RPMI7951 (cell line): Measurements from ENCODE around the gene SYT1. TPM values are rescaled to one million over a fixed set of nuclear protein-coding genes. Genes with fewer than 3 reads are reported as not detected.
A peak's percentile ranks its signal among the peaks of the same experiment; 100 is the strongest.
"Not testable (repeated sequence)": the region's sequence is repeated elsewhere in the genome, so short reads cannot be mapped to it uniquely, and the experiment has no call there.

ENCODE experiments used
- DNase-seq: peaks from one replicate; pipeline ENCODE4 v3.0.0-alpha.2; 2012; ENCODE audit warnings: low read depth
- total RNA-seq: library from RNA; depleted of rRNA; stranded (reverse); fragments of >200 nt; shearing (Covaris generic); gene quantifications from 2 replicates; pipeline ENCODE4 v1.2.3, GENCODE V29; 2014

SYT1 gene
- total RNA-seq, 1 experiment from 2014 or later: 5.9 TPM

GRCh38 chr12:79393842-79394241 is 529.3 kb downstream of the SYT1 start:
- DNase-seq: no peak

- no peak for DNase-seq
These were observed 533.0 kb downstream of the SYT1 start for GRCh38 chr12:79397609-79398008.

- no peak for DNase-seq
These were observed 535.9 kb downstream of the SYT1 start for GRCh38 chr12:79400481-79400880.

- DNase-seq: peak; percentile 26
These were observed 538.0 kb downstream of the SYT1 start for GRCh38 chr12:79402606-79403005.

- no peak for DNase-seq
These were observed 542.4 kb downstream of the SYT1 start for GRCh38 chr12:79406993-79407392.

- peak; percentile 83 for DNase-seq
These were observed 543.4 kb downstream of the SYT1 start for GRCh38 chr12:79407671-79408622.

GRCh38 chr12:79408689-79409088 is 544.1 kb downstream of the SYT1 start:
- DNase-seq: no peak

- peak; percentile 87 for DNase-seq
These were observed 545.0 kb downstream of the SYT1 start for GRCh38 chr12:79409562-79409961.

- DNase-seq: no peak
These were observed 547.2 kb downstream of the SYT1 start for GRCh38 chr12:79411791-79412190.

GRCh38 chr12:79413796-79414195 is 549.2 kb downstream of the SYT1 start:
- no peak for DNase-seq

- DNase-seq: no peak
These were observed 549.7 kb downstream of the SYT1 start for GRCh38 chr12:79414252-79414651.

GRCh38 chr12:79415321-79415720 is 550.7 kb downstream of the SYT1 start:
- DNase-seq: no peak

GRCh38 chr12:79415746-79416435 is 551.3 kb downstream of the SYT1 start:
- peak; percentile 44 for DNase-seq

GRCh38 chr12:79420146-79420618 is 555.6 kb downstream of the SYT1 start:
- peak; percentile 72 for DNase-seq

GRCh38 chr12:79421236-79421740 is 556.7 kb downstream of the SYT1 start:
- no peak for DNase-seq

- no peak for DNase-seq
These were observed 557.7 kb downstream of the SYT1 start for GRCh38 chr12:79422060-79422812.

GRCh38 chr12:79423560-79423959 is 559.0 kb downstream of the SYT1 start:
- no peak for DNase-seq

- peak; percentile 81 for DNase-seq
These were observed 559.6 kb downstream of the SYT1 start for GRCh38 chr12:79424109-79424721.

GRCh38 chr12:79426121-79426520 is 561.5 kb downstream of the SYT1 start:
- no peak for DNase-seq

GRCh38 chr12:79426744-79427143 is 562.2 kb downstream of the SYT1 start:
- DNase-seq: not testable (repeated sequence)

GRCh38 chr12:79433465-79434072 is 569.0 kb downstream of the SYT1 start:
- DNase-seq: no peak
